Measurements from ENCODE around the gene ACOXL. TPM values are rescaled to one million over a fixed set of nuclear protein-coding genes. Genes with fewer than 3 reads are reported as not detected.
"Not testable (repeated sequence)": the region's sequence is repeated elsewhere in the genome, so short reads cannot be mapped to it uniquely, and the experiment has no call there.

The ACOXL gene
- total RNA-seq, 4 donors from 2014 or later: 1.2 to 10.6 (median 2.1) TPM

DNA sequence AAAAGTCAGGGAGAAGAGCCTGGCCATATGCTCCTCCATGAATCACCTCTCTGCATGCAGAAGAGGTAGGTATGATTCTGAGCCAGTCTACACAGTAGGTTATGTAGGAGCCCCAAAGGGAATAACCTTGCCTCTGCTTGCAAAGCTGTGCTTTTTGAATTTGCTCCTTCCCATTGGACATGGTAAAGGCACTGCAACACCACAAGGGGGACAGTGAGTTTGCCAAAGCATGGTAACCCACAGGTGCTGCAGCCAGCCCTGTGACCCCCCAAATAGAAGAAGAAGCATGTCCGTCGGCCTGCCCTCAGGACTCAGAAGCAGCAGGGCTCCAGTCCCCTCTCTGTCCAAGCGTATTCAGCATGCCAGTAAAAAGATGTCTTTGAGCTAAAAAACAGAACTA is 337.3 kb downstream of the ACOXL start:
- H3K4me3 ChIP-seq (replicated peaks in 1 of 3): no peak overlapping the region
- H3K4me1 ChIP-seq: peaks cover 0 to 23% of the 10 kb centered on the region in 2 donors
- H3K36me3 ChIP-seq: no peaks in the 10 kb centered on the region
- DNase-seq: no peak
- H3K9me3 ChIP-seq: no peaks in the 10 kb centered on the region
- intact Hi-C loops (cut with DNase I): no loop called here
- H3K27me3 ChIP-seq: no peaks in the 10 kb centered on the region
- 92 to 97% methylated on average over 3 of the region's 3 CpGs for WGBS, 2 donors
- TF ChIP-seq POLR2A (IDR thresholded peaks at IDR 0.05): no peak
- no peak for TF ChIP-seq CTCF (IDR thresholded peaks at IDR 0.05)
- no peak overlapping the region for H3K27ac ChIP-seq

DNA sequence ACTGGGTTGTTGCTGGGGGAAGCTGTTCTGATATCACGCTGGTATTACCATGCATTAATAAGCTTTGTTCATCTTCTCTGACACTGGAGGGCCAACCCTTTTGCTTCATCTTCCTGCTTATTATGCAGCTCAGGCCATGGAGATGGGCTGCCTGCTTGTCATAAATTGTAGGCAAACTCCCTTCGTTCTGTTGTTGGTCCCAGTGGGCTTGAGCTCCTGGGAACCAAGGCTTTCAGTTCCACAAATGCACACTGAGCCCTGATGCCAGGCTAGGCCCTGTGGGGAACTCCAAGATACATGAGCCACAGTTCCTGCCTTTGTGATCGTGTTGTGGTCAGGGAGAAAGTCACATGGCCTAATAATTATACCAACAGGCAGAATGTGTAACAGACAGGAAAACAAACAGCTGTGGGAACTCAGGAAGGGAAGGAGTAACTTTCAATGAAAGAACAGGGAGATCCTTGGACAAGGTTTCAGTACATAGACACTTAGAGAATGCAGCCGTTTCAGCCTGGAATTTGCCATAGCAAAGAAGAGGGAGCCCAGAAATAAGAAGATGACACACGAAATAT is 339.3 kb downstream of the ACOXL start:
- no peaks in the 10 kb centered on the region for H3K9me3 ChIP-seq
- TF ChIP-seq POLR2A (IDR thresholded peaks at IDR 0.05) (no peak), CTCF (IDR thresholded peaks at IDR 0.05) (no peak)
- H3K27ac ChIP-seq: no peak overlapping the region
- H3K36me3 ChIP-seq: no peaks in the 10 kb centered on the region
- no peak for DNase-seq
- peaks cover 0 to 23% of the 10 kb centered on the region in 2 donors for H3K4me1 ChIP-seq
- H3K27me3 ChIP-seq: no peaks in the 10 kb centered on the region
- WGBS, 2 donors: 53 to 60% methylated on average over 4 to 5 of the region's 5 CpGs
- intact Hi-C loops (cut with DNase I): no loop called here
- H3K4me3 ChIP-seq (replicated peaks in 1 of 3): no peak overlapping the region

- Histone ChIP-seq H3K9me3 (no peaks in the 10 kb centered on the region), H3K27ac (no peak overlapping the region), H3K27me3 (no peaks in the 10 kb centered on the region), H3K36me3 (no peaks in the 10 kb centered on the region), H3K4me1 (peaks cover 0 to 23% of the 10 kb centered on the region in 2 donors), H3K4me3 (replicated peaks in 1 of 3) (no peak overlapping the region)
- 21 to 35% methylated on average over 2 of the region's 2 CpGs for WGBS, 2 donors
- intact Hi-C loops (cut with DNase I): no loop called here
- no peak for DNase-seq
- TF ChIP-seq POLR2A (IDR thresholded peaks at IDR 0.05) (no peak), CTCF (IDR thresholded peaks at IDR 0.05) (no peak)
These were observed 340.0 kb downstream of the ACOXL start for GRCh38 chr2:111072220-111072871.

DNA sequence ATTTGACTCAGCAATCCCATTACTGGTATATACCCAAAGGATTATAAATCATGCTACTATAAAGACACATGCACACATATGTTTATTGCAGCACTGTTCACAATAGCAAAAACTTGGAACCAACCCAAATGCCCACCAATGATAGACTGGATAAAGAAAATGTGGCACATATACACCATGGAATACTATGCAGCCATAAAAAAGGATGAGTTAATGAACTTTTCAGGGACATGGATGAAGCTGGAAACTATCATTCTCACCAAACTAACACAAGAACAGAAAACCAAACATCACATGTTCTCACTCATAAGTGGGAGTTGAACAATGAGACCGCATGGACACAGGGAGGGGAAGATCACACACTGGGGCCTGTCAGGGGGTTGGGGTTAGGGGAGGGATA is 350.3 kb downstream of the ACOXL start:
- H3K36me3 ChIP-seq; H3K4me3 ChIP-seq (replicated peaks in 1 of 3); intact Hi-C loops (cut with DNase I); H3K27me3 ChIP-seq; DNase-seq; H3K27ac ChIP-seq; H3K9me3 ChIP-seq; H3K4me1 ChIP-seq: not testable (repeated sequence)
- WGBS, 2 donors: 0 to 3% methylated on average over 1 of the region's 1 CpG

DNA sequence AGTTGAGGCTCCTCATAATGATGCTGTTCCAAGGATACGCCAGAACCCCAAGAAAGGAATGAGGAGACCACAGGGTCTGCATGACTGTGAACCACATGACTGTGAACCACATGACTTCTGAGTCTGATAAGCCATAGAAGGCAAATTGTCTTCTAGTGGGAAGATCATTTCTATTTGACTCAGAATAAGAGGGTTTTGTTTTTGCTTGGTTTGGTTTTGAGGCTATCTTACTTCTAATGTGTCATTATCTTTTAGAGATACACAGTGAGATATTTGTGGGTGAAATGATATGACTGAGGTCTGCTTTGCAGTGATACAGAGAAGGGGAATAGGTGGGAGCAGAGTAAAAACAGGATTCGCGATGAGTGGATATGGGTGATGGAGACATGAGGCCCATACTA is 359.4 kb downstream of the ACOXL start:
- no peak overlapping the region for H3K4me3 ChIP-seq (replicated peaks in 1 of 3)
- no peak overlapping the region for H3K27ac ChIP-seq
- no peaks in the 10 kb centered on the region for H3K4me1 ChIP-seq
- no peaks in the 10 kb centered on the region for H3K27me3 ChIP-seq
- H3K9me3 ChIP-seq: no peaks in the 10 kb centered on the region
- DNase-seq: no peak
- WGBS, 2 donors: 90 to 92% methylated on average over 3 of the region's 3 CpGs
- no peaks in the 10 kb centered on the region for H3K36me3 ChIP-seq
- intact Hi-C loops (cut with DNase I): loop anchor here (10.0 kb wide), 1 partner anchor 267 kb away; no protein-coding TSS in a partner anchor
- TF ChIP-seq CTCF (IDR thresholded peaks at IDR 0.05): no peak
- TF ChIP-seq POLR2A (IDR thresholded peaks at IDR 0.05): no peak
